Caco-2 (cell line): Measurements from ENCODE around the gene RANBP17. TPM values are rescaled to one million over a fixed set of nuclear protein-coding genes. Genes with fewer than 3 reads are reported as not detected.

ENCODE experiments used
- BruUV-seq: library from RNA; stranded (reverse); fragments of 400-500 nt; replicated peaks from 2 replicates; lab custom pipeline; 2021; lab: Mats Ljungman, UMichigan
- CTCF ChIA-PET: fragments of 300-600 bp; sonication (Branson Sonifier 250); formaldehyde crosslinking; loops from one replicate; lab custom pipeline; 2022; ENCODE audit warnings: antibody characterized with exemption; lab: Charles Lee
- POLR2A ChIA-PET: fragments of 300-600 bp; sonication (Branson Sonifier 250); formaldehyde crosslinking; loops from one replicate; lab custom pipeline; 2022; ENCODE audit warnings: antibody characterized with exemption; lab: Charles Lee
- DNase-seq, 2 experiments: peaks; one replicate each; pipeline versions ENCODE4 v3.0.0 to v3.0.0-alpha.2; 2020 to 2022
- H3K27me3 ChIP-seq: replicated peaks from 2 replicates; pipeline ENCODE4 v1.6.0; 2011; ENCODE audit warnings: low read length; ENCODE audit not compliant: control insufficient read depth, insufficient read depth
- H3K36me3 ChIP-seq: 2 replicates; pipeline ENCODE4 v1.5.1; 2011; ENCODE audit warnings: low read length; ENCODE audit not compliant: control insufficient read depth, insufficient read depth
- H3K4me1 ChIP-seq: fragments of 250-450 bp; sonication (Bioruptor Pico); 2 replicates; pipeline ENCODE4 v1.5.1; 2020; ENCODE audit warnings: mild to moderate bottlenecking
- H3K4me3 ChIP-seq: 2 replicates; pipeline ENCODE4 v1.5.1; 2011; ENCODE audit warnings: low read depth, mild to moderate bottlenecking, control low read depth, low read length
- H3K9me3 ChIP-seq: fragments of 250-450 bp; sonication (Bioruptor Pico); 2 replicates; pipeline ENCODE4 v1.5.1; 2020; ENCODE audit warnings: mild to moderate bottlenecking, moderate library complexity
- H3K27ac Mint-ChIP-seq: one replicate; pipeline ENCODE4 v1.8.0; 2022; ENCODE audit warnings: mixed read lengths; ENCODE audit not compliant: unreplicated experiment
- H3K27me3 Mint-ChIP-seq: one replicate; pipeline ENCODE4 v1.8.0; 2022; ENCODE audit warnings: mixed read lengths; ENCODE audit not compliant: insufficient read depth, unreplicated experiment
- H3K36me3 Mint-ChIP-seq: one replicate; pipeline ENCODE4 v1.8.0; 2022; ENCODE audit warnings: mild to moderate bottlenecking, mixed read lengths; ENCODE audit not compliant: insufficient read depth, unreplicated experiment
- H3K4me1 Mint-ChIP-seq: one replicate; pipeline ENCODE4 v1.8.0; 2022; ENCODE audit warnings: low read depth, mixed read lengths; ENCODE audit not compliant: unreplicated experiment
- H3K4me3 Mint-ChIP-seq: one replicate; pipeline ENCODE4 v1.8.0; 2022; ENCODE audit warnings: mild to moderate bottlenecking, moderate library complexity, mixed read lengths; ENCODE audit not compliant: unreplicated experiment
- H3K9me3 Mint-ChIP-seq: one replicate; pipeline ENCODE4 v1.8.0; 2022; ENCODE audit warnings: mixed read lengths; ENCODE audit not compliant: unreplicated experiment
- CTCF ChIP-seq, 2 experiments: fragments of 200-600 bp in 1 of 2; IDR thresholded peaks; 1 replicate in 1 of 2; 2 replicates in 1 of 2; pipeline versions ENCODE4 v1.5.1 to v1.8.0; 2011 to 2022; ENCODE audit warnings: antibody characterized with exemption in 1 of 2, control low read depth in 1 of 2, inconsistent platforms in 1 of 2, low read depth in 1 of 2, low read length in 1 of 2, mild to moderate bottlenecking in 1 of 2, moderate library complexity in 1 of 2; ENCODE audit not compliant: insufficient read depth in 1 of 2, severe bottlenecking in 1 of 2, unreplicated experiment in 1 of 2
- intact Hi-C: fragments of 100-400 bp; cut with micrococcal nuclease; formaldehyde crosslinking; loops from one replicate; pipeline ENCODE4 v1.10.0; 2022; ENCODE audit not compliant: unreplicated experiment
- total RNA-seq: library from RNA; stranded (reverse); gene quantifications from 2 replicates; pipeline ENCODE4 v1.2.3, GENCODE V29; 2022

Gene RANBP17
- total RNA-seq, 1 experiment from 2014 or later, result 28.2 TPM

GRCh38 chr5:171137768-171138525, 276.1 kb downstream of the RANBP17 start:
- no peaks in the 10 kb centered on the region for H3K36me3 Mint-ChIP-seq
- H3K27ac Mint-ChIP-seq, result no peak overlapping the region
- no peak for DNase-seq
- BruUV-seq, result no TSS peak
- no peaks in the 10 kb centered on the region for H3K4me1 ChIP-seq
- intact Hi-C loops, result no loop called here
- CTCF ChIA-PET, result no interaction called here
- no peak overlapping the region for H3K4me3 ChIP-seq
- H3K9me3 Mint-ChIP-seq, result no peaks in the 10 kb centered on the region
- no peak for TF ChIP-seq CTCF (IDR thresholded peaks at IDR 0.05; ENCODE audit: insufficient read depth in 1 of 2, low read depth in 1 of 2, low read length in 1 of 2, severe bottlenecking in 1 of 2, unreplicated experiment in 1 of 2)
- H3K27me3 ChIP-seq, result no peaks in the 10 kb centered on the region
- no peaks in the 10 kb centered on the region for H3K36me3 ChIP-seq
- no peaks in the 10 kb centered on the region for H3K9me3 ChIP-seq
- H3K27me3 Mint-ChIP-seq, result no peaks in the 10 kb centered on the region
- no peak overlapping the region for H3K4me3 Mint-ChIP-seq
- POLR2A ChIA-PET, result no interaction called here
- no peaks in the 10 kb centered on the region for H3K4me1 Mint-ChIP-seq

- H3K36me3 Mint-ChIP-seq, result no peaks in the 10 kb centered on the region
- no peaks in the 10 kb centered on the region for H3K27me3 Mint-ChIP-seq
- no peaks in the 10 kb centered on the region for H3K9me3 Mint-ChIP-seq
- POLR2A ChIA-PET, result no interaction called here
- Histone ChIP-seq H3K4me1 (no peaks in the 10 kb centered on the region), H3K27me3 (no peaks in the 10 kb centered on the region), H3K36me3 (no peaks in the 10 kb centered on the region), H3K4me3 (no peak overlapping the region), H3K9me3 (no peaks in the 10 kb centered on the region)
- CTCF ChIA-PET, result no interaction called here
- no TSS peak for BruUV-seq
- H3K27ac Mint-ChIP-seq, result no peak overlapping the region
- no peaks in the 10 kb centered on the region for H3K4me1 Mint-ChIP-seq
- no peak for DNase-seq
- TF ChIP-seq CTCF (IDR thresholded peaks at IDR 0.05; ENCODE audit: insufficient read depth in 1 of 2, low read depth in 1 of 2, low read length in 1 of 2, severe bottlenecking in 1 of 2, unreplicated experiment in 1 of 2), result no peak
- intact Hi-C loops, result no loop called here
- H3K4me3 Mint-ChIP-seq, result no peak overlapping the region
Measured at GRCh38 chr5:171139227-171139626, 277.4 kb downstream of the RANBP17 start.

- no peak overlapping the region for H3K4me3 Mint-ChIP-seq
Measured at GRCh38 chr5:171142617-171143016, 280.8 kb downstream of the RANBP17 start.

More at GRCh38 chr5:171142617-171143016, 280.8 kb downstream of the RANBP17 start:
- H3K9me3 ChIP-seq, result no peaks in the 10 kb centered on the region
- Mint-ChIP-seq H3K4me1 (no peaks in the 10 kb centered on the region), H3K9me3 (no peaks in the 10 kb centered on the region), H3K27me3 (no peaks in the 10 kb centered on the region), H3K36me3 (no peaks in the 10 kb centered on the region), H3K27ac (no peak overlapping the region)
- no TSS peak for BruUV-seq
- POLR2A ChIA-PET, result no interaction called here
- no peak for DNase-seq
- H3K4me1 ChIP-seq, result no peaks in the 10 kb centered on the region
- no peaks in the 10 kb centered on the region for H3K36me3 ChIP-seq
- TF ChIP-seq CTCF (IDR thresholded peaks at IDR 0.05; ENCODE audit: insufficient read depth in 1 of 2, low read depth in 1 of 2, low read length in 1 of 2, severe bottlenecking in 1 of 2, unreplicated experiment in 1 of 2), result no peak
- no peak overlapping the region for H3K4me3 ChIP-seq
- CTCF ChIA-PET, result no interaction called here
- no peaks in the 10 kb centered on the region for H3K27me3 ChIP-seq
- intact Hi-C loops, result no loop called here
